K562 (cell line): ENCODE measurements around the gene TBL1XR1. TPM values are rescaled to one million over a fixed set of nuclear protein-coding genes. Genes with fewer than 3 reads are reported as not detected.

Source experiments
- ATAC-seq: fragments of 200-7000 bp; cut with Tn5 transposase; 3 replicates; pipeline ENCODE4 v1.9.1; 2020; ENCODE audit warnings: moderate library complexity
- BruUV-seq: library from RNA; stranded (reverse); fragments of 400-500 nt; replicated peaks from 2 replicates; lab custom pipeline; 2021; lab: Mats Ljungman, UMichigan
- CTCF ChIA-PET: fragments of 300-600 bp; formaldehyde crosslinking; extraction: SDS; loops from one replicate; lab custom pipeline; 2021; ENCODE audit warnings: low intra/inter-chr PET ratio; lab: Yijun Ruan, JAX
- POLR2A ChIA-PET: fragments of 300-600, 350-650 bp; sonication (Branson Sonifier 250); formaldehyde crosslinking; extraction: SDS; loops from one replicate; lab custom pipeline; 2021; ENCODE audit warnings: antibody characterized with exemption, inconsistent platforms; lab: Yijun Ruan, JAX
- DNase-seq, 4 experiments: peaks; one replicate each; pipeline versions ENCODE4 v3.0.0 to v3.0.0-alpha.2; 2011 to 2018; ENCODE audit warnings: low spot score in 3 of 4, mixed read lengths in 3 of 4; ENCODE audit errors: extremely low read depth in 1 of 4
- FAIRE-seq: peaks from 2 replicates; lab custom pipeline; 2011; peaks lifted over from hg19 to GRCh38; lab: Jason Lieb, UNC
- H2AFZ ChIP-seq: 2 replicates; pipeline ENCODE4 v1.6.0; 2011; ENCODE audit warnings: low read depth, low read length, control low read depth, inconsistent platforms
- H3K27ac ChIP-seq: fragments of 200-600 bp; 3 replicates; pipeline ENCODE4 v1.8.0; 2011; ENCODE audit warnings: low read depth, mild to moderate bottlenecking, control low read depth, inconsistent platforms, low read length, moderate library complexity, mixed read lengths; ENCODE audit errors: extremely low read depth
- H3K27me3 ChIP-seq, 2 experiments: fragments of 300-600 bp in 1 of 2; 2 replicates in 1 of 2; 3 replicates in 1 of 2; pipeline versions ENCODE4 v1.6.0 to v1.8.0; 2011; ENCODE audit warnings: inconsistent platforms in 2 of 2, low read length in 2 of 2, mild to moderate bottlenecking in 1 of 2, mixed read lengths in 1 of 2, moderate library complexity in 1 of 2; ENCODE audit not compliant: control insufficient read depth in 2 of 2, insufficient read depth in 2 of 2
- H3K36me3 ChIP-seq: fragments of 300-600 bp; 3 replicates; pipeline ENCODE4 v1.8.0; 2011; ENCODE audit warnings: mild to moderate bottlenecking, low read length, inconsistent platforms; ENCODE audit not compliant: control insufficient read depth, insufficient read depth
- H3K4me1 ChIP-seq, 2 experiments: fragments of 200-600 bp in 1 of 2; replicated peaks in 1 of 2; 2 replicates in 1 of 2; 3 replicates in 1 of 2; pipeline versions ENCODE4 v1.5.1 to v1.8.0; 2011; ENCODE audit warnings: inconsistent platforms in 2 of 2, low read length in 2 of 2, mild to moderate bottlenecking in 1 of 2, mixed read lengths in 1 of 2, moderate library complexity in 1 of 2; ENCODE audit not compliant: control insufficient read depth in 2 of 2, insufficient read depth in 2 of 2
- H3K4me2 ChIP-seq: 2 replicates; pipeline ENCODE4 v1.6.1; 2011; ENCODE audit warnings: low read length, control low read depth, inconsistent platforms, mixed read lengths; ENCODE audit not compliant: insufficient read depth
- H3K4me3 ChIP-seq: fragments of 200-600 bp; sonication (generic), shearing (Covaris generic); 2 replicates; pipeline ENCODE4 v1.5.1; 2016; ENCODE audit warnings: control low read depth, inconsistent platforms
- H3K79me2 ChIP-seq: fragments of 200-600 bp; 3 replicates; pipeline ENCODE4 v1.8.0; 2011; ENCODE audit warnings: low read length, inconsistent platforms; ENCODE audit not compliant: control insufficient read depth, insufficient read depth
- H3K9ac ChIP-seq, 2 experiments: 2 replicates each; pipeline versions ENCODE4 v1.6.0 to v1.6.1; 2011; ENCODE audit warnings: low read depth in 2 of 2, low read length in 2 of 2, control low read depth in 1 of 2, inconsistent platforms in 1 of 2, mild to moderate bottlenecking in 1 of 2, mixed read lengths in 1 of 2; ENCODE audit not compliant: insufficient read depth in 1 of 2
- H3K9me1 ChIP-seq: one replicate; pipeline ENCODE4 v1.6.0; 2011; ENCODE audit warnings: inconsistent platforms, mild to moderate bottlenecking, low read length, moderate library complexity; ENCODE audit not compliant: control insufficient read depth, insufficient read depth
- H3K9me3 ChIP-seq: replicated peaks from 2 replicates; pipeline ENCODE4 v1.5.1; 2011; ENCODE audit warnings: low read depth, low read length, inconsistent platforms; ENCODE audit not compliant: control insufficient read depth, insufficient read depth
- H4K20me1 ChIP-seq: replicated peaks from 2 replicates; pipeline ENCODE4 v1.6.1; 2011; ENCODE audit warnings: low read length, inconsistent platforms, mixed read lengths; ENCODE audit not compliant: control insufficient read depth, insufficient read depth
- ARID1B ChIP-seq: fragments of 450-650 bp; IDR thresholded peaks from 2 replicates; pipeline ENCODE4 v1.6.1; 2016; ENCODE audit warnings: antibody characterized with exemption, mild to moderate bottlenecking, inconsistent platforms
- CBFA2T3 ChIP-seq: fragments of 450-650 bp; IDR thresholded peaks from 2 replicates; pipeline ENCODE4 v1.6.1; 2017
- DMBX1 ChIP-seq: fragments of 250-450 bp; sonication (Bioruptor Pico); IDR thresholded peaks from 2 replicates; pipeline ENCODE4 v1.8.0; 2022; ENCODE audit warnings: inconsistent platforms, mild to moderate bottlenecking, moderate library complexity, borderline replicate concordance
- GABPB1 ChIP-seq: sonication (generic); formaldehyde crosslinking; IDR thresholded peaks from 2 replicates; pipeline ENCODE4 v1.8.0; 2022; ENCODE audit warnings: mild to moderate bottlenecking, missing genetic modification reagents
- IRF9 ChIP-seq: fragments of 450-650 bp; IDR thresholded peaks from 2 replicates; pipeline ENCODE4 v1.6.1; 2016; ENCODE audit warnings: missing biosample characterization, missing genetic modification characterization
- KDM1A ChIP-seq, 2 experiments: fragments of 450-650 bp; IDR thresholded peaks; 2 replicates each; pipeline ENCODE4 v1.6.1; 2016; ENCODE audit warnings: mild to moderate bottlenecking in 2 of 2
- MBD2 ChIP-seq: sonication (generic); IDR thresholded peaks from 2 replicates; pipeline ENCODE4 v1.6.1; 2016; ENCODE audit warnings: low read depth, borderline replicate concordance
- NELFE ChIP-seq: IDR thresholded peaks from 2 replicates; pipeline ENCODE4 v1.6.1; 2011; ENCODE audit warnings: mild to moderate bottlenecking; ENCODE audit not compliant: insufficient read depth, insufficient read length
- RBM22 ChIP-seq: fragments of 200-400 bp; formaldehyde crosslinking; IDR thresholded peaks from 2 replicates; pipeline ENCODE4 v1.6.1; 2018; ENCODE audit warnings: low read length, low read depth; ENCODE audit not compliant: poor library complexity, severe bottlenecking
- SMARCA4 ChIP-seq: fragments of 450-650 bp; IDR thresholded peaks from 2 replicates; pipeline ENCODE4 v1.6.1; 2016
- SP2 ChIP-seq: IDR thresholded peaks from 2 replicates; pipeline ENCODE4 v1.6.1; 2011; ENCODE audit warnings: mild to moderate bottlenecking, low read depth, low read length, moderate library complexity; ENCODE audit not compliant: poor library complexity, severe bottlenecking; ENCODE audit errors: extremely low read depth
- TCF3 ChIP-seq: sonication (generic); formaldehyde crosslinking; IDR thresholded peaks from 2 replicates; pipeline ENCODE4 v1.4.0; 2020; ENCODE audit warnings: mild to moderate bottlenecking, missing genetic modification reagents
- ZNF121 ChIP-seq: sonication (generic); formaldehyde crosslinking; conservative IDR thresholded peaks from 2 replicates; pipeline ENCODE4 v1.8.0; 2022; ENCODE audit warnings: missing genetic modification reagents
- WGBS: fragments of 100-300 bp; shearing (Covaris generic); methylation state at CpG from one replicate; pipeline ENCODE4 v1.1.6; 2016; ENCODE audit warnings: low coverage, mixed read lengths; ENCODE audit not compliant: insufficient coverage; ENCODE audit errors: missing lambda C conversion rate; 5-methylcytosine and 5-hydroxymethylcytosine counted together
- in situ Hi-C: fragments of 300-500 bp; cut with MboI; formaldehyde crosslinking; loops from 4 replicates; pipeline ENCODE4 v1.15.0; 2018; ENCODE audit warnings: inconsistent platforms, mixed read lengths
- intact Hi-C: fragments of 100-400 bp; cut with micrococcal nuclease; formaldehyde crosslinking; loops from 2 replicates; pipeline ENCODE4 v1.14.2; 2022
- polyA plus RNA-seq, 8 experiments: library from polyadenylated mRNA; depleted of rRNA in 4 of 8; stranded (reverse) in 5 of 8; unstranded in 3 of 8; fragments of >200 nt; fragmentation: Nextera tagmentation in 2 of 8; fragmentation: Illumina TruSeq in 1 of 8; extraction: Ambion mirVana in 2 of 8; extraction: Trizol in 1 of 8; gene quantifications; 2 replicates each; pipeline versions ENCODE4 v1.2.1 to v1.2.3, GENCODE V29; 2011 to 2014; ENCODE audit warnings: inconsistent platforms in 1 of 8, missing spikeins in 1 of 8
- total RNA-seq, 7 experiments: library from RNA; depleted of rRNA in 6 of 7; stranded (reverse); fragments of >200 nt in 6 of 7; fragmentation: Illumina TruSeq in 2 of 7; extraction: Trizol in 2 of 7; gene quantifications; 2 replicates each; pipeline versions ENCODE4 v1.2.1 to v1.2.3, GENCODE V29; 2011 to 2021; ENCODE audit warnings: low replicate concordance in 1 of 7
- TF ChIP-seq, protein P1 (sequence below), 2 experiments: fragments of 450-650 bp; conservative IDR thresholded peaks; 2 replicates each; pipeline ENCODE4 v1.6.1; 2017; ENCODE audit warnings: mild to moderate bottlenecking in 2 of 2, moderate library complexity in 2 of 2

TBL1XR1 gene
- total and polyA plus RNA-seq, 9 of the 15 experiments (the other 6 are each of a cell fraction or from before 2014, with no cell fraction given) = 19.6 to 171 (median 83.3) TPM

- H3K4me3 ChIP-seq = no peak overlapping the region
- no peak overlapping the region for H2AFZ ChIP-seq
- FAIRE-seq (no peak), ATAC-seq (peak; percentile 8), DNase-seq (no peak)
- H3K9me1 ChIP-seq = no peaks in the 10 kb centered on the region
- 96% methylated on average over 4 of the region's 4 CpGs for WGBS
- H3K4me1 ChIP-seq = peaks cover 3 to 5% of the 10 kb centered on the region in 2 experiments; a peak in 3 of 5 replicates
- CTCF ChIA-PET = no interaction called here
- intact Hi-C loops = no loop called here
- H3K79me2 ChIP-seq = no peaks in the 10 kb centered on the region
- BruUV-seq = no TSS peak
- no peak overlapping the region for H3K27ac ChIP-seq
- H3K27me3 ChIP-seq = no peaks in the 10 kb centered on the region
- in situ Hi-C loops = no loop called here
- no peaks in the 10 kb centered on the region for H4K20me1 ChIP-seq
- TF ChIP-seq GABPB1 (no peak), NELFE (no peak), MBD2 (no peak), SP2 (no peak), DMBX1 (CRISPR knock-in tag) (no peak)
- POLR2A ChIA-PET = interaction anchor here (1.3 to 1.5 kb wide), 2 partner anchors 11 to 159 kb away, joined by 3 to 5 read pairs; no protein-coding TSS in a partner anchor
- no peaks in the 10 kb centered on the region for H3K9me3 ChIP-seq
- H3K9ac ChIP-seq = no peak overlapping the region
- H3K4me2 ChIP-seq = no peak overlapping the region
- peaks cover 71% of the 10 kb centered on the region for H3K36me3 ChIP-seq
Observed at GRCh38 chr3:177035676-177036075, 161.6 kb downstream of the TBL1XR1 start.

DNA sequence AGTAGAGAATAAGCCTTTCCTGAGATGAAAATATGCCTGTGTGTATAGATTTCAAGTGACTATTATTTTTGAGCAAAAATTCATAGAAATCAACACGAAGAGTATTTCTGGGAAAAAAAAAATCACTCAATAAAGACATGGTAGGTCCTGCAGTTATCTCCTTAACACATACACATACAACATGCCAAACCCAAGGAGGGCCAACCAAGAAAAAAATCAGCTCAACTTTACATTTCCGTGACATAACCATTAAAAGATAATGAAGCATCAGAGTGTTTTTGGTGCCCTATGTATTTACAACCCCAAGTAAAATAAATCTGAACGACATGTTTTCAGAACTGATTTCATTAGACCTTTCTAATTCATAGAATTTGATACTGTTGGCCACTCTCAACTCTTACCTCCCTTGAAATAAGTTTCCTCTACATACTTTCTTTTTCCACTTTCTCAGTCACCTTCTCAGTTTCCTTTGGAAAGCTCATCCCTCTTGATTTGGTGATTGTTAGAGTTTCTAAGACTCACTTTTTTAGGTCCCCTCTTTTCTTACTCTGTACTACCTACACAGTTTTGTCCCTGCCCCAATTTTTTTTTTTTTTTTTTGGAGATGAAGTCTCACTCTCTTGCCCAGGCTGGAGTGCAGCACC, 162.3 kb downstream of the TBL1XR1 start:
- Histone ChIP-seq H3K9me1 (no peaks in the 10 kb centered on the region), H3K9me3 (no peaks in the 10 kb centered on the region), H2AFZ (no peak overlapping the region), H3K9ac (no peak overlapping the region), H3K79me2 (no peaks in the 10 kb centered on the region), H3K4me2 (no peak overlapping the region), H3K36me3 (peaks cover 74% of the 10 kb centered on the region), H4K20me1 (no peaks in the 10 kb centered on the region), H3K4me3 (no peak overlapping the region), H3K27ac (no peak overlapping the region), H3K4me1 (peaks cover under 1 to 5% of the 10 kb centered on the region in 2 experiments; a peak in 3 of 5 replicates), H3K27me3 (no peaks in the 10 kb centered on the region)
- peak; percentile 56 for ATAC-seq
- CTCF ChIA-PET = no interaction called here
- POLR2A ChIA-PET = interaction anchor here (0.9 to 1.5 kb wide), 3 partner anchors 10 to 160 kb away, joined by 3 to 5 read pairs (median 3); no protein-coding TSS in a partner anchor
- intact Hi-C loops (no loop called here), in situ Hi-C loops (no loop called here)
- peak; percentile 67 for FAIRE-seq
- peak in 2 of 4 experiments; percentile 28 to 39 for DNase-seq
- WGBS = 31% methylated on average over 3 of the region's 3 CpGs
- no TSS peak for BruUV-seq
- peak; percentile 42; the same call in 1 of the 2 replicates for TF ChIP-seq ARID1B
- peak; percentile 55 for TF ChIP-seq TCF3 (CRISPR knock-in tag)
- no peak for TF ChIP-seq IRF9 (tag)
- peak; percentile 65 for TF ChIP-seq RBM22
- TF ChIP-seq, protein P1, sequence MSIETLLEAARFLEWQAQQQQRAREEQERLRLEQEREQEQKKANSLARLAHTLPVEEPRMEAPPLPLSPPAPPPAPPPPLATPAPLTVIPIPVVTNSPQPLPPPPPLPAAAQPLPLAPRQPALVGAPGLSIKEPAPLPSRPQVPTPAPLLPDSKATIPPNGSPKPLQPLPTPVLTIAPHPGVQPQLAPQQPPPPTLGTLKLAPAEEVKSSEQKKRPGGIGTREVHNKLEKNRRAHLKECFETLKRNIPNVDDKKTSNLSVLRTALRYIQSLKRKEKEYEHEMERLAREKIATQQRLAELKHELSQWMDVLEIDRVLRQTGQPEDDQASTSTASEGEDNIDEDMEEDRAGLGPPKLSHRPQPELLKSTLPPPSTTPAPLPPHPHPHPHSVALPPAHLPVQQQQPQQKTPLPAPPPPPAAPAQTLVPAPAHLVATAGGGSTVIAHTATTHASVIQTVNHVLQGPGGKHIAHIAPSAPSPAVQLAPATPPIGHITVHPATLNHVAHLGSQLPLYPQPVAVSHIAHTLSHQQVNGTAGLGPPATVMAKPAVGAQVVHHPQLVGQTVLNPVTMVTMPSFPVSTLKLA (conservative IDR thresholded peaks at IDR 0.05) = 0 out of 4 replicates have a peak, but pooled peaks have one; percentile 20 to 21
- peak; percentile 23; the same call in 1 of the 2 replicates for TF ChIP-seq SMARCA4
- peak; percentile 51 to 52; a peak in 3 of 4 replicates for TF ChIP-seq KDM1A (IDR thresholded peaks at IDR 0.05)
- TF ChIP-seq CBFA2T3 = peak; percentile 38; the same call in 1 of the 2 replicates
- TF ChIP-seq ZNF121 (CRISPR knock-in tag) = no peak
